GM20000 (cell line): ENCODE results near the gene BBS9.

Source experiments
- DNase-seq: peaks from one replicate; pipeline ENCODE4 v3.0.0; 2012; ENCODE audit warnings: low spot score
- TF ChIP-seq, protein P1 (sequence below): IDR thresholded peaks from 2 replicates; pipeline ENCODE4 v1.5.1; 2012; ENCODE audit warnings: mild to moderate bottlenecking, control low read depth; ENCODE audit errors: extremely low read depth, missing control alignments

Gene BBS9

GRCh38 chr7:33627741-33628140, 498.4 kb downstream of the BBS9 start:
- TF ChIP-seq, protein P1, sequence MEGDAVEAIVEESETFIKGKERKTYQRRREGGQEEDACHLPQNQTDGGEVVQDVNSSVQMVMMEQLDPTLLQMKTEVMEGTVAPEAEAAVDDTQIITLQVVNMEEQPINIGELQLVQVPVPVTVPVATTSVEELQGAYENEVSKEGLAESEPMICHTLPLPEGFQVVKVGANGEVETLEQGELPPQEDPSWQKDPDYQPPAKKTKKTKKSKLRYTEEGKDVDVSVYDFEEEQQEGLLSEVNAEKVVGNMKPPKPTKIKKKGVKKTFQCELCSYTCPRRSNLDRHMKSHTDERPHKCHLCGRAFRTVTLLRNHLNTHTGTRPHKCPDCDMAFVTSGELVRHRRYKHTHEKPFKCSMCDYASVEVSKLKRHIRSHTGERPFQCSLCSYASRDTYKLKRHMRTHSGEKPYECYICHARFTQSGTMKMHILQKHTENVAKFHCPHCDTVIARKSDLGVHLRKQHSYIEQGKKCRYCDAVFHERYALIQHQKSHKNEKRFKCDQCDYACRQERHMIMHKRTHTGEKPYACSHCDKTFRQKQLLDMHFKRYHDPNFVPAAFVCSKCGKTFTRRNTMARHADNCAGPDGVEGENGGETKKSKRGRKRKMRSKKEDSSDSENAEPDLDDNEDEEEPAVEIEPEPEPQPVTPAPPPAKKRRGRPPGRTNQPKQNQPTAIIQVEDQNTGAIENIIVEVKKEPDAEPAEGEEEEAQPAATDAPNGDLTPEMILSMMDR, result no peak
- DNase-seq, result no peak

DNA sequence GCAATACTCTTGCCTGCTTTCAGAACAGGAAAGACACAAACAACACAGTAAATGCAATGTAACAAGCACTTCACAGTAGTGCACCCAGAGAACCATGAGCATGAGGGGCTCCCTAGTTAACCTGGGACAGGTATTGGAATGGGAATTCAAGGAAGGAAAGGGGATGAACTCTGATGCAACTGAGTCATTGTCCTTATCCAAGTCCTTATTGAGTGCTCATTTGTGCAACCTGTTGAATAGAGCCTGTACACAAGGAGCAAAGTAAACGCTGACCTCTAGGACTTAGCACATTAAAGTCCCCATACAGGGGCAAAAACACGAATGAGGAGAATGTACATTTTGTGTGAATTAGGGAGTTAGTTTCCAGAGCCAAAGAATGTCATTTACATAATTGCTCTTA, 499.5 kb downstream of the BBS9 start:
- TF ChIP-seq, protein P1, result no peak
- no peak for DNase-seq

GRCh38 chr7:33630359-33630758, 501.0 kb downstream of the BBS9 start:
- TF ChIP-seq, protein P1, result no peak
- no peak for DNase-seq

- DNase-seq, result no peak
- TF ChIP-seq, protein P1, result no peak
Observed at GRCh38 chr7:33632322-33632721, 503.0 kb downstream of the BBS9 start.

DNA sequence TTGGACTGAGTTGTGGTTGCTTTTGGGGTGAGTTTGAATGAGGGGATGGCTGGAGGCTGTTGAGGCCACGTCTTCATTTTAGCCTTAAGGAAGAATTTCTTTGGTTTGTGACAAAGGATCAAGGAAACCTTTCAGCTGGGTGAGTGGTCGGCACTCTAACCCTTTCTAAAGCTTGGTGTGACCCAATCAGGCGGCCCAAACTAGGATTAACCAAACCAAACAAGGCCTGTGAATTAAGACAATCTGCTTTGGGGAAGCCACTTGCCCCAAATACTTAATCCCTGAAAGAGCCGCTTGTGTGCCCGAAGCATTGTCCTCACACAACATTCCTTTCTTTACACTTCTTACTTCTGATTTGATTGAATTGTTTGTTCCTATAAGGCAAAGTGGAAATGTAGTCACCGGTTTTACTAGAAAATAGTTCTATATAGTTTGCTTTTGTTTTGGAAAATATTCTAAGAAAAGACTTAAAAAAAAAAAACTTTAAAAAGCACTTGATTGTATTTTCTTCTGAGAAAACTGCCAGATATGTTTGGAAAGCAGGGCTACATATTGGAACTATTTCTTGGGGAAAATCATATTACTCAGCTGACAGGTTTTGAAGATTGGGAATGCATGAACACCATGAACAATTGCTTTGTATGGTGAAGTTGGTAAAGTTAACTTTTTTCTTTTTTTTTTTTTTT, 503.6 kb downstream of the BBS9 start:
- TF ChIP-seq, protein P1, result no peak
- DNase-seq, result no peak

DNA sequence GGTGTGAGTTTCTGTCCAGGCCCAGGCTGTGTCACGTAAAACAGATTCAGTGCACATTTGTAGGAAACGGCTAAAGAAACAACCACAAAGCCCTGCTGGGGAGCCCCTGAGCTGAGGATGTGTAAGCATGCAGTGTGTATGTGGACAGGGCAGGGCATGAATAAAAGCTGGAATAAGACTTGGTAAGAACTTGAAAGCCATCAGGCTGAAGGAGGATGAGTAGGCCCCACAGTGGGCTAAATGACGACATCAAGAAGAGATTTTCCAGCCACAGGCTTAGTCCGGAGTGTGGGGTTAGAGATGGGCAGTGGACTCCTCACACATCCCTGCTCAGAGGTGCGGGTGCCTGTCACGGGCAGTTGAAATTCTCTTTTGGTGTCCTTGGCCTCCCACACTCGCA, 505.2 kb downstream of the BBS9 start:
- TF ChIP-seq, protein P1, result no peak
- no peak for DNase-seq

GRCh38 chr7:33636359-33636758, 507.0 kb downstream of the BBS9 start:
- TF ChIP-seq, protein P1, result no peak
- DNase-seq, result no peak
